Activated naive CD4-positive, alpha-beta T cell treated with anti-CD3 and anti-CD28 coated beads, Interleukin-2, amount 50 U/mL, for 16 hours (primary cell): ENCODE data around the gene ARID3A.
A peak's percentile ranks its signal among the peaks of the same experiment; 100 is the strongest.
"Not testable (repeated sequence)": the region's sequence is repeated elsewhere in the genome, so short reads cannot be mapped to it uniquely, and the experiment has no call there.

Source experiments
- DNase-seq: peaks from one replicate; pipeline ENCODE4 v3.0.0-alpha.2; 2020

The ARID3A gene

GRCh38 chr19:1019980-1020867 is 94.4 kb downstream of the ARID3A start:
- no peak for DNase-seq

GRCh38 chr19:1020868-1021425 is 95.1 kb downstream of the ARID3A start, which contains the start of gene TMEM259:
TSS of gene TMEM259 (minus strand) at chr19:1021123. CDS start at chr19:1020996, 127 bp downstream.
- peak; percentile 98 for DNase-seq

- DNase-seq: not testable (repeated sequence)
Measured at GRCh38 chr19:1023883-1024188, 98.0 kb downstream of the ARID3A start.

- DNase-seq: not testable (repeated sequence)
Measured at GRCh38 chr19:1025080-1025479, 99.2 kb downstream of the ARID3A start.
